ENCODE results near the gene LDB3. TPM values are rescaled to one million over a fixed set of nuclear protein-coding genes. Genes with fewer than 3 reads are reported as not detected.
A peak's percentile ranks its signal among the peaks of the same experiment; 100 is the strongest.

Gene LDB3
- polyA plus RNA-seq, 2 of the 4 experiments (the other 2 are of a cell fraction): 0.13 TPM

DNA sequence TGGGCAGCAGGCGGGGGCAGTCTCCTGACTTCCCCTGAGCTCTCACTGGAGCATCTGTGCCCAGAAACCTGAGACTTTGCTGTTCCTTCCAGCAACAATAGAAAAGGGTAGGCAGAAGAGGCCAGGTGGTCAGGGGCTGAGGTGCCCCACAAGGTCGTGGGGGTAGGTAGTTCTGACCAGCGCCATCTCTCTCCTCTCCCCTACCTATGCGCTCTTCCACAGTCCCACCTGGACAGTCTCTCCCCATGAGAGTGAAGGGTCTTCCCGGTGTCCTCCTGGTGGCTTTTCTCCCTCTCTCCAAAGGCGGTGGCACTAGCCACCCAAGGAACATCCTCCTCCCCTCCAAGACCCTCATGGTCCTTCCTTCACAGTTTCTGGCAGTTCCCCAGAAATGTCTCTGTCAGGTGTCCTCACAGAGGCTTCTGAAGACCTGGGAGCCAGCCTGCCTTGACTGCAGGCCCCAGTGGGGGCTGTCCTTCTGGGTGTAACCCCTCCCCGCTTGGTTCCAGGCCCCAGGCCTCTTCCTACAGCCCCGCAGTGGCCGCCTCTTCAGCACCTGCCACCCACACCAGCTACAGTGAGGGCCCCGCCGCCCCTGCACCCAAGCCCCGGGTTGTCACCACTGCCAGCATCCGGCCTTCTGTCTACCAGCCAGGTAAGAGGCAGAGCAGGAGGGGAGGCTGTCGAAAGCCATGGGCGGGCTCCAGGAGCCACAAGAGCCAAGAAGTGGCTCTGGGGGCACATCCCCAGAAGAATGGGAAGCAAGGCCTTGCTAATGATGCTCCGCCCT, 41.3 kb downstream of the LDB3 start:
- WGBS (ENCODE audit: missing lambda C conversion rate): 92% methylated on average over 15 of the region's 16 CpGs
- POLR2A ChIA-PET: no interaction called here
- CTCF ChIA-PET: interaction anchor here (1.1 to 3.5 kb wide), 5 partner anchors 14 to 309 kb away, joined by 3 to 16 read pairs (median 3); no protein-coding TSS in a partner anchor
- peaks cover 11% of the 10 kb centered on the region; the same call in 2 of the 3 replicates for H3K4me1 ChIP-seq
- H3K4me3 ChIP-seq: no peak overlapping the region
- FAIRE-seq (no peak), DNase-seq (ENCODE audit: low read depth in 1 of 2, low spot score in 1 of 2) (no peak), ATAC-seq (no peak)
- no peak overlapping the region for H3K4me2 ChIP-seq
- no peaks in the 10 kb centered on the region for H3K9me3 ChIP-seq
- no peak overlapping the region for H3K27ac ChIP-seq
- TF ChIP-seq SREBF2 (IDR thresholded peaks at IDR 0.05) (no peak), ZC3H11A (IDR thresholded peaks at IDR 0.05) (no peak), RNF2 (IDR thresholded peaks at IDR 0.05; ENCODE audit: borderline replicate concordance, low read depth) (no peak), HOXA7 (CRISPR knock-in tag; IDR thresholded peaks at IDR 0.05) (no peak), ZNF302 (CRISPR knock-in tag; IDR thresholded peaks at IDR 0.05) (no peak), NPAS2 (CRISPR knock-in tag; IDR thresholded peaks at IDR 0.05; ENCODE audit: borderline replicate concordance) (no peak), CBX8 (IDR thresholded peaks at IDR 0.05) (no peak)
- TF ChIP-seq, protein P1, sequence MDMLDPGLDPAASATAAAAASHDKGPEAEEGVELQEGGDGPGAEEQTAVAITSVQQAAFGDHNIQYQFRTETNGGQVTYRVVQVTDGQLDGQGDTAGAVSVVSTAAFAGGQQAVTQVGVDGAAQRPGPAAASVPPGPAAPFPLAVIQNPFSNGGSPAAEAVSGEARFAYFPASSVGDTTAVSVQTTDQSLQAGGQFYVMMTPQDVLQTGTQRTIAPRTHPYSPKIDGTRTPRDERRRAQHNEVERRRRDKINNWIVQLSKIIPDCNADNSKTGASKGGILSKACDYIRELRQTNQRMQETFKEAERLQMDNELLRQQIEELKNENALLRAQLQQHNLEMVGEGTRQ (IDR thresholded peaks at IDR 0.05): no peak

DNA sequence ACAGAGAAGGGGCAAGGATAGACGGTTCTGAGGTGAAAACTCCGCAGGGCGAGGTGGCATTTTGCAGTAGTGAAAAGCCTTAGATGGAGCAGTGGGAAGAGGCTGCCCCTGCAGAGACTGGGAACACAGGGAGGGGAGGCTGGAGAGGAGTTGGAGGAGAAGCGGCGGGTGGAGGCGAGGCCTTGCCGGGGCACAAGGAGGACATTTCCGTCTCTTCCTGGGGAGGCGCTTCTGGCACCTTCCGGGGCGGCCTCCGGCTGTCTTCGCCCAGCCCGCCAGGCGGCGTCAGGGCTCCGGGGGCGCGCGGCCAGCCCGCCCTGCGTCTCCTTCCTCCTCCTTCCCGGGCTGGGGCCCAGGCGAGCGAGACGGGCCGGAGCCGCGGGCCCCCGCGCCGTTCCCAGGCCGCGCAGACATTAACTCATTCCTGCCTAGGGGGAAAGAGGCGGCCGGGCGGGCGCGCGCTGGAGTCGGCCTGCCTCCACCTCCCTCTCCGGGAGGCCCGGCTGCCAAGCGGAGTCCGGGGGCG, 42.7 kb downstream of the LDB3 start:
- TF ChIP-seq MYC (IDR thresholded peaks at IDR 0.05; ENCODE audit: borderline replicate concordance, low read length) (peak; percentile 19; the same call in 1 of the 2 replicates), RAD21 (conservative IDR thresholded peaks at IDR 0.05 in 1 of 2, IDR thresholded peaks at IDR 0.05 in 1 of 2) (peak; percentile 55 to 86), ZNF302 (CRISPR knock-in tag; IDR thresholded peaks at IDR 0.05) (no peak), GATA3 (IDR thresholded peaks at IDR 0.05; ENCODE audit: borderline replicate concordance) (0 out of 2 replicates have a peak, but pooled peaks have one; percentile 15), JUN (IDR thresholded peaks at IDR 0.05) (peak; percentile 70 to 78; a peak in 4 of 5 replicates), RNF2 (IDR thresholded peaks at IDR 0.05; ENCODE audit: borderline replicate concordance, low read depth) (no peak), ZC3H11A (IDR thresholded peaks at IDR 0.05) (no peak), PHF8 (IDR thresholded peaks at IDR 0.05; ENCODE audit: borderline replicate concordance, low read depth) (peak; percentile 81), NFE2L2 (conservative IDR thresholded peaks at IDR 0.05; ENCODE audit: low read length) (no peak), RARB (CRISPR knock-in tag; IDR thresholded peaks at IDR 0.05) (no peak), FOSL2 (IDR thresholded peaks at IDR 0.05) (no peak), FOSL2 (CRISPR knock-in tag; IDR thresholded peaks at IDR 0.05) (0 out of 2 replicates have a peak, but pooled peaks have one; percentile 23), SMC3 (IDR thresholded peaks at IDR 0.05) (peak; percentile 93), POLR2A (IDR thresholded peaks at IDR 0.05; ENCODE audit: low read length) (peak; percentile 58), EP300 (IDR thresholded peaks at IDR 0.05) (no peak)
- TF ChIP-seq, protein P2, sequence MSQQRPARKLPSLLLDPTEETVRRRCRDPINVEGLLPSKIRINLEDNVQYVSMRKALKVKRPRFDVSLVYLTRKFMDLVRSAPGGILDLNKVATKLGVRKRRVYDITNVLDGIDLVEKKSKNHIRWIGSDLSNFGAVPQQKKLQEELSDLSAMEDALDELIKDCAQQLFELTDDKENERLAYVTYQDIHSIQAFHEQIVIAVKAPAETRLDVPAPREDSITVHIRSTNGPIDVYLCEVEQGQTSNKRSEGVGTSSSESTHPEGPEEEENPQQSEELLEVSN (IDR thresholded peaks at IDR 0.05; ENCODE audit: borderline replicate concordance, low read depth): peak; percentile 71; the same call in 1 of the 2 replicates
- TF ChIP-seq, protein P3, sequence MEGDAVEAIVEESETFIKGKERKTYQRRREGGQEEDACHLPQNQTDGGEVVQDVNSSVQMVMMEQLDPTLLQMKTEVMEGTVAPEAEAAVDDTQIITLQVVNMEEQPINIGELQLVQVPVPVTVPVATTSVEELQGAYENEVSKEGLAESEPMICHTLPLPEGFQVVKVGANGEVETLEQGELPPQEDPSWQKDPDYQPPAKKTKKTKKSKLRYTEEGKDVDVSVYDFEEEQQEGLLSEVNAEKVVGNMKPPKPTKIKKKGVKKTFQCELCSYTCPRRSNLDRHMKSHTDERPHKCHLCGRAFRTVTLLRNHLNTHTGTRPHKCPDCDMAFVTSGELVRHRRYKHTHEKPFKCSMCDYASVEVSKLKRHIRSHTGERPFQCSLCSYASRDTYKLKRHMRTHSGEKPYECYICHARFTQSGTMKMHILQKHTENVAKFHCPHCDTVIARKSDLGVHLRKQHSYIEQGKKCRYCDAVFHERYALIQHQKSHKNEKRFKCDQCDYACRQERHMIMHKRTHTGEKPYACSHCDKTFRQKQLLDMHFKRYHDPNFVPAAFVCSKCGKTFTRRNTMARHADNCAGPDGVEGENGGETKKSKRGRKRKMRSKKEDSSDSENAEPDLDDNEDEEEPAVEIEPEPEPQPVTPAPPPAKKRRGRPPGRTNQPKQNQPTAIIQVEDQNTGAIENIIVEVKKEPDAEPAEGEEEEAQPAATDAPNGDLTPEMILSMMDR (IDR thresholded peaks at IDR 0.05): peak; percentile 84
- TF ChIP-seq, protein P4, sequence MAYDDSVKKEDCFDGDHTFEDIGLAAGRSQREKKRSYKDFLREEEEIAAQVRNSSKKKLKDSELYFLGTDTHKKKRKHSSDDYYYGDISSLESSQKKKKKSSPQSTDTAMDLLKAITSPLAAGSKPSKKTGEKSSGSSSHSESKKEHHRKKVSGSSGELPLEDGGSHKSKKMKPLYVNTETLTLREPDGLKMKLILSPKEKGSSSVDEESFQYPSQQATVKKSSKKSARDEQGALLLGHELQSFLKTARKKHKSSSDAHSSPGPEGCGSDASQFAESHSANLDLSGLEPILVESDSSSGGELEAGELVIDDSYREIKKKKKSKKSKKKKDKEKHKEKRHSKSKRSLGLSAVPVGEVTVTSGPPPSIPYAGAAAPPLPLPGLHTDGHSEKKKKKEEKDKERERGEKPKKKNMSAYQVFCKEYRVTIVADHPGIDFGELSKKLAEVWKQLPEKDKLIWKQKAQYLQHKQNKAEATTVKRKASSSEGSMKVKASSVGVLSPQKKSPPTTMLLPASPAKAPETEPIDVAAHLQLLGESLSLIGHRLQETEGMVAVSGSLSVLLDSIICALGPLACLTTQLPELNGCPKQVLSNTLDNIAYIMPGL (CRISPR knock-in tag; IDR thresholded peaks at IDR 0.05; ENCODE audit: borderline replicate concordance): peak; percentile 86; the same call in 1 of the 2 replicates
- TF ChIP-seq, protein P5, sequence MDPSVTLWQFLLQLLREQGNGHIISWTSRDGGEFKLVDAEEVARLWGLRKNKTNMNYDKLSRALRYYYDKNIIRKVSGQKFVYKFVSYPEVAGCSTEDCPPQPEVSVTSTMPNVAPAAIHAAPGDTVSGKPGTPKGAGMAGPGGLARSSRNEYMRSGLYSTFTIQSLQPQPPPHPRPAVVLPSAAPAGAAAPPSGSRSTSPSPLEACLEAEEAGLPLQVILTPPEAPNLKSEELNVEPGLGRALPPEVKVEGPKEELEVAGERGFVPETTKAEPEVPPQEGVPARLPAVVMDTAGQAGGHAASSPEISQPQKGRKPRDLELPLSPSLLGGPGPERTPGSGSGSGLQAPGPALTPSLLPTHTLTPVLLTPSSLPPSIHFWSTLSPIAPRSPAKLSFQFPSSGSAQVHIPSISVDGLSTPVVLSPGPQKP (IDR thresholded peaks at IDR 0.05; ENCODE audit: low read depth, low read length): no peak
- TF ChIP-seq, protein P6, sequence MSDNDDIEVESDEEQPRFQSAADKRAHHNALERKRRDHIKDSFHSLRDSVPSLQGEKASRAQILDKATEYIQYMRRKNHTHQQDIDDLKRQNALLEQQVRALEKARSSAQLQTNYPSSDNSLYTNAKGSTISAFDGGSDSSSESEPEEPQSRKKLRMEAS (IDR thresholded peaks at IDR 0.05): peak; percentile 82
- TF ChIP-seq, protein P7, sequence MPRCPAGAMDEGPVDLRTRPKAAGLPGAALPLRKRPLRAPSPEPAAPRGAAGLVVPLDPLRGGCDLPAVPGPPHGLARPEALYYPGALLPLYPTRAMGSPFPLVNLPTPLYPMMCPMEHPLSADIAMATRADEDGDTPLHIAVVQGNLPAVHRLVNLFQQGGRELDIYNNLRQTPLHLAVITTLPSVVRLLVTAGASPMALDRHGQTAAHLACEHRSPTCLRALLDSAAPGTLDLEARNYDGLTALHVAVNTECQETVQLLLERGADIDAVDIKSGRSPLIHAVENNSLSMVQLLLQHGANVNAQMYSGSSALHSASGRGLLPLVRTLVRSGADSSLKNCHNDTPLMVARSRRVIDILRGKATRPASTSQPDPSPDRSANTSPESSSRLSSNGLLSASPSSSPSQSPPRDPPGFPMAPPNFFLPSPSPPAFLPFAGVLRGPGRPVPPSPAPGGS (IDR thresholded peaks at IDR 0.05): 0 out of 3 replicates have a peak, but pooled peaks have one; percentile 55
- POLR2A ChIA-PET: interaction anchor here (1.0 to 2.1 kb wide), 2 partner anchors 45 to 138 kb away, joined by 3 to 25 read pairs; partner anchors contain the start of gene BMPR1A
- Histone ChIP-seq H3K27ac (peak overlapping the region; percentile 96 to 100), H3K4me1 (peaks cover 11% of the 10 kb centered on the region; the same call in 2 of the 3 replicates), H3K4me2 (peak overlapping the region; percentile 80), H3K4me3 (peak overlapping the region; percentile 72), H3K9me3 (no peaks in the 10 kb centered on the region)
- 12% methylated on average over 18 of the region's 46 CpGs for WGBS (ENCODE audit: missing lambda C conversion rate)
- FAIRE-seq (no peak), ATAC-seq (peak; percentile 88 to 96), DNase-seq (ENCODE audit: low read depth in 1 of 2, low spot score in 1 of 2) (peak; percentile 88 to 90)
- CTCF ChIA-PET: interaction anchor here (1.4 to 3.6 kb wide), 5 partner anchors 10 to 294 kb away, joined by 3 to 10 read pairs (median 5); no protein-coding TSS in a partner anchor

All from A549 (cell line).